Measurements from ENCODE around the gene TTC12. TPM values are rescaled to one million over a fixed set of nuclear protein-coding genes. Genes with fewer than 3 reads are reported as not detected.
A peak's percentile ranks its signal among the peaks of the same experiment; 100 is the strongest.

TTC12 gene
- total and polyA plus RNA-seq, 2 experiments from 2014 or later: 6.7 to 7.7 TPM

- no peaks in the 10 kb centered on the region for H3K9me3 ChIP-seq (ENCODE audit: low read depth)
- no peak overlapping the region for H3K27ac ChIP-seq
- H2AFZ ChIP-seq: no peak overlapping the region
- no peak overlapping the region for H3K4me3 ChIP-seq
- no peaks in the 10 kb centered on the region for H3K4me1 ChIP-seq (ENCODE audit: insufficient read depth)
- in situ Hi-C loops (cut with MboI): no loop called here
- TF ChIP-seq EZH2 (IDR thresholded peaks at IDR 0.05; ENCODE audit: insufficient read depth, poor library complexity, severe bottlenecking) (no peak), EZH2phosphoT487 (IDR thresholded peaks at IDR 0.05; ENCODE audit: insufficient read depth, low read depth) (no peak)
- 89 to 90% methylated on average over 7 of the region's 7 CpGs for WGBS, 2 experiments (ENCODE audit: low coverage in 1 of 2, low lambda C conversion rate in 2 of 2, missing lambda C conversion rate in 2 of 2)
- no peaks in the 10 kb centered on the region for H3K27me3 ChIP-seq (replicated peaks; ENCODE audit: insufficient read depth)
- no peak overlapping the region for H3K9ac ChIP-seq
- no peak for DNase-seq
- H3K36me3 ChIP-seq (ENCODE audit: low read depth): no peaks in the 10 kb centered on the region
- H3K4me2 ChIP-seq (ENCODE audit: unreplicated experiment): no peak overlapping the region
- no peaks in the 10 kb centered on the region for H3F3A ChIP-seq (ENCODE audit: insufficient read depth)
- H3K9me2 ChIP-seq (ENCODE audit: insufficient read depth): no peaks in the 10 kb centered on the region
- H3K79me2 ChIP-seq (ENCODE audit: insufficient read depth): no peaks in the 10 kb centered on the region
- no peaks in the 10 kb centered on the region for H4K20me1 ChIP-seq (ENCODE audit: insufficient read depth)
Observed at GRCh38 chr11:113363996-113364641, 49.7 kb downstream of the TTC12 start.

- Histone ChIP-seq H3K4me3 (no peak overlapping the region), H3K9ac (no peak overlapping the region), H4K20me1 (ENCODE audit: insufficient read depth) (no peaks in the 10 kb centered on the region), H3K36me3 (ENCODE audit: low read depth) (no peaks in the 10 kb centered on the region), H3K27ac (no peak overlapping the region), H3K4me1 (ENCODE audit: insufficient read depth) (peaks cover 4% of the 10 kb centered on the region; the same call in 1 of the 2 replicates), H3K9me2 (ENCODE audit: insufficient read depth) (no peaks in the 10 kb centered on the region), H3K27me3 (replicated peaks; ENCODE audit: insufficient read depth) (no peaks in the 10 kb centered on the region), H3K4me2 (ENCODE audit: unreplicated experiment) (no peak overlapping the region), H2AFZ (no peak overlapping the region), H3K9me3 (ENCODE audit: low read depth) (no peaks in the 10 kb centered on the region), H3F3A (ENCODE audit: insufficient read depth) (no peaks in the 10 kb centered on the region), H3K79me2 (ENCODE audit: insufficient read depth) (no peaks in the 10 kb centered on the region)
- in situ Hi-C loops (cut with MboI): no loop called here
- TF ChIP-seq EZH2phosphoT487 (IDR thresholded peaks at IDR 0.05; ENCODE audit: insufficient read depth, low read depth): no peak
- TF ChIP-seq EZH2 (IDR thresholded peaks at IDR 0.05; ENCODE audit: insufficient read depth, poor library complexity, severe bottlenecking): no peak
- DNase-seq: no peak
- 59 to 63% methylated on average over 5 of the region's 5 CpGs for WGBS, 2 experiments (ENCODE audit: low coverage in 1 of 2, low lambda C conversion rate in 2 of 2, missing lambda C conversion rate in 2 of 2)
Observed at GRCh38 chr11:113365895-113366294, 51.5 kb downstream of the TTC12 start.

DNA sequence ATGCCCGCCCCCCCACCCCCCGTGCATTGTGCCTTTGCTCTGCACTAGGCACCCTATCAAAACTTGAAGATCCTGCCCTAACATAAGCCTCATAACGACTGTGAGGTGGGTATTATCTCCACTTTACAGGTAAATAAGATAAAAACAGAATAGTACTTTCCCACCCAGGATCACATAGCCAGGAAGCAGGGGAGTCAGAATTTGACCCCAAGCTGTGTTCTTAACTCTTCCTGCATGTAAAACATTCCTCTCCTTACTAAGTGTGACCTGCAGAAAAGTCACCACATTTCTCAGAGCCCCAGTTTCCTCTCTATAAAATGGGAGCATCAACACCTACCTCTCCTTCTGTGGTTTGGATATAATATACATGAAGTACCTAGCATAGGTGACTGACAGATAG, 55.0 kb downstream of the TTC12 start:
- no peaks in the 10 kb centered on the region for H3K9me2 ChIP-seq (ENCODE audit: insufficient read depth)
- H4K20me1 ChIP-seq (ENCODE audit: insufficient read depth): no peaks in the 10 kb centered on the region
- DNase-seq: no peak
- in situ Hi-C loops (cut with MboI): no loop called here
- H3K4me1 ChIP-seq (ENCODE audit: insufficient read depth): peaks cover 16% of the 10 kb centered on the region
- no peak overlapping the region for H2AFZ ChIP-seq
- H3K79me2 ChIP-seq (ENCODE audit: insufficient read depth): no peaks in the 10 kb centered on the region
- peaks cover 14% of the 10 kb centered on the region for H3F3A ChIP-seq (ENCODE audit: insufficient read depth)
- H3K4me2 ChIP-seq (ENCODE audit: unreplicated experiment): no peak overlapping the region
- no peaks in the 10 kb centered on the region for H3K27me3 ChIP-seq (replicated peaks; ENCODE audit: insufficient read depth)
- H3K4me3 ChIP-seq: no peak overlapping the region
- H3K27ac ChIP-seq: no peak overlapping the region
- WGBS, 2 experiments (ENCODE audit: low coverage in 1 of 2, low lambda C conversion rate in 2 of 2, missing lambda C conversion rate in 2 of 2): 73 to 85% methylated on average over 2 to 3 of the region's 3 CpGs
- no peaks in the 10 kb centered on the region for H3K9me3 ChIP-seq (ENCODE audit: low read depth)
- no peak for TF ChIP-seq EZH2 (IDR thresholded peaks at IDR 0.05; ENCODE audit: insufficient read depth, poor library complexity, severe bottlenecking)
- no peak for TF ChIP-seq EZH2phosphoT487 (IDR thresholded peaks at IDR 0.05; ENCODE audit: insufficient read depth, low read depth)
- H3K36me3 ChIP-seq (ENCODE audit: low read depth): no peaks in the 10 kb centered on the region
- H3K9ac ChIP-seq: no peak overlapping the region

GRCh38 chr11:113370634-113371033, 56.3 kb downstream of the TTC12 start:
- Histone ChIP-seq H3K27me3 (replicated peaks; ENCODE audit: insufficient read depth) (no peaks in the 10 kb centered on the region), H3K9ac (no peak overlapping the region), H3K4me3 (no peak overlapping the region), H3K4me1 (ENCODE audit: insufficient read depth) (peaks cover 16% of the 10 kb centered on the region), H3F3A (ENCODE audit: insufficient read depth) (peaks cover 14% of the 10 kb centered on the region), H2AFZ (no peak overlapping the region), H3K9me3 (ENCODE audit: low read depth) (no peaks in the 10 kb centered on the region), H3K9me2 (ENCODE audit: insufficient read depth) (no peaks in the 10 kb centered on the region), H3K4me2 (ENCODE audit: unreplicated experiment) (no peak overlapping the region), H3K27ac (no peak overlapping the region), H3K79me2 (ENCODE audit: insufficient read depth) (no peaks in the 10 kb centered on the region), H4K20me1 (ENCODE audit: insufficient read depth) (no peaks in the 10 kb centered on the region), H3K36me3 (ENCODE audit: low read depth) (no peaks in the 10 kb centered on the region)
- DNase-seq: peak; percentile 24
- in situ Hi-C loops (cut with MboI): no loop called here
- 42 to 48% methylated on average over 5 of the region's 5 CpGs for WGBS, 2 experiments (ENCODE audit: low coverage in 1 of 2, low lambda C conversion rate in 2 of 2, missing lambda C conversion rate in 2 of 2)
- TF ChIP-seq EZH2phosphoT487 (IDR thresholded peaks at IDR 0.05; ENCODE audit: insufficient read depth, low read depth) (no peak), EZH2 (IDR thresholded peaks at IDR 0.05; ENCODE audit: insufficient read depth, poor library complexity, severe bottlenecking) (no peak)
